ENCODE data around the gene GFOD2.

GFOD2 gene

DNA sequence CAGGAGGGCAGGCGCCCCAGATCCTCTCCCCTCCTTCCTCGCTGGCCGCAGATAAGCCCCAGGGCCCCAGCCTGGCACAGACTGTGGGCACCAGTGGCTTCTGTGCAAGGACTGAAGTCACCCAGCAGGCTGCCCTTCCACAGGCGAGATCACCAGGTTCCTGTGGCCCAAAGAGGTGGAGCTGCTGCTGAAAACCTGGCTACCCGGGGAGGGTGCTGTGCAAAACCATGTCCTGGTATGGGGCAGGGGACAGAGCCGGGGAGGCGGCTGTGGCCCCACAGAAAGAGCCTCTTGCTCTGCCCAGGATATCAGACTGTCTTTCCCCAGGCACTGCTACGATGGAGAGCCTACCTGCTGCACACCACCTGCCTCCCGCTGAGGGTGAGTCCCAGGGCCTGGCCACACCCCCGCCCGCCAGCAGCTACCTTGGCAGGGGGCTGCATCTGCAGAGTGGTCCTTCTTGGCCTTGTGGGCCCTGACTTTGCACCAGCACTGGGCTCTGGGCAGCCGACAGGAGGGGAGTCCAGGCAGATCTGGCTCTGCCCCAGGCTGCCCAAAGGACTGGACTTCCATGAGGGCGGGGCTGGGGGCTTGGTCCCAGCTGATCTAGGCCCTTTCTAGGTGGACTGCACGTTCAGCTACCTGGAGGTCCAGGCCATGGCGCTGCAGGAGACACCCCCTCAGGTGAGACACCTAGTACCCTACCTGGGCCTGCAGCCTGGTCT lies 73.6 kb downstream of the GFOD2 start:
- DNase-seq (ENCODE audit: low read depth in 3 of 3): no peak

- no peak for DNase-seq (ENCODE audit: low read depth in 3 of 3)
These were observed 75.1 kb downstream of the GFOD2 start for GRCh38 chr16:67644038-67644437.

- no peak for DNase-seq (ENCODE audit: low read depth in 3 of 3)
These were observed 77.1 kb downstream of the GFOD2 start for GRCh38 chr16:67641779-67642708.

- no peak for DNase-seq (ENCODE audit: low read depth in 3 of 3)
These were observed 81.5 kb downstream of the GFOD2 start for GRCh38 chr16:67637625-67638024.

- DNase-seq (ENCODE audit: low read depth in 3 of 3): no peak
These were observed 82.4 kb downstream of the GFOD2 start for GRCh38 chr16:67636713-67637112.

GRCh38 chr16:67632415-67633172 lies 86.5 kb downstream of the GFOD2 start:
- DNase-seq (ENCODE audit: low read depth in 3 of 3): no peak

GRCh38 chr16:67628216-67628615 lies 90.9 kb downstream of the GFOD2 start:
- DNase-seq (ENCODE audit: low read depth in 3 of 3): no peak

Measured in stimulated activated CD4-positive, alpha-beta T cell treated with anti-CD3 and anti-CD28 coated beads, TNF-alpha, amount 100 ng/mL, for 24 hours (primary cell).